ENCODE results near the gene SCNN1B.

GRCh38 chr16:23310217-23310616 lies 8.1 kb downstream of the SCNN1B start:
- TF ChIP-seq EP300 (IDR thresholded peaks at IDR 0.05) (no peak), POLR2A (IDR thresholded peaks at IDR 0.05) (no peak)
- TF ChIP-seq, protein P1, sequence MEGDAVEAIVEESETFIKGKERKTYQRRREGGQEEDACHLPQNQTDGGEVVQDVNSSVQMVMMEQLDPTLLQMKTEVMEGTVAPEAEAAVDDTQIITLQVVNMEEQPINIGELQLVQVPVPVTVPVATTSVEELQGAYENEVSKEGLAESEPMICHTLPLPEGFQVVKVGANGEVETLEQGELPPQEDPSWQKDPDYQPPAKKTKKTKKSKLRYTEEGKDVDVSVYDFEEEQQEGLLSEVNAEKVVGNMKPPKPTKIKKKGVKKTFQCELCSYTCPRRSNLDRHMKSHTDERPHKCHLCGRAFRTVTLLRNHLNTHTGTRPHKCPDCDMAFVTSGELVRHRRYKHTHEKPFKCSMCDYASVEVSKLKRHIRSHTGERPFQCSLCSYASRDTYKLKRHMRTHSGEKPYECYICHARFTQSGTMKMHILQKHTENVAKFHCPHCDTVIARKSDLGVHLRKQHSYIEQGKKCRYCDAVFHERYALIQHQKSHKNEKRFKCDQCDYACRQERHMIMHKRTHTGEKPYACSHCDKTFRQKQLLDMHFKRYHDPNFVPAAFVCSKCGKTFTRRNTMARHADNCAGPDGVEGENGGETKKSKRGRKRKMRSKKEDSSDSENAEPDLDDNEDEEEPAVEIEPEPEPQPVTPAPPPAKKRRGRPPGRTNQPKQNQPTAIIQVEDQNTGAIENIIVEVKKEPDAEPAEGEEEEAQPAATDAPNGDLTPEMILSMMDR (IDR thresholded peaks at IDR 0.05) = no peak

Data from tibial nerve (tissue), 4 donors.